SKM-1 treated with dmso at 0.1 percent for 144 hours (cell line): ENCODE measurements around the gene RAMP1.

Experiments
- DNase-seq: peaks from one replicate; lab custom pipeline; 2025; ENCODE audit not compliant: unreplicated experiment; lab: John Stamatoyannopoulos, UW

The RAMP1 gene

GRCh38 chr2:237876532-237876931, 17.1 kb downstream of the RAMP1 start:
- DNase-seq: no peak

GRCh38 chr2:237876951-237877491, 17.6 kb downstream of the RAMP1 start:
- no peak for DNase-seq

- no peak for DNase-seq
Measured at GRCh38 chr2:237877576-237878307, 18.3 kb downstream of the RAMP1 start.

GRCh38 chr2:237878321-237879057, 19.1 kb downstream of the RAMP1 start:
- DNase-seq: no peak

- DNase-seq: no peak
Measured at GRCh38 chr2:237879058-237879430, 19.6 kb downstream of the RAMP1 start.

- DNase-seq: no peak
Measured at GRCh38 chr2:237879991-237880560, 20.7 kb downstream of the RAMP1 start.

GRCh38 chr2:237882510-237883481, 23.4 kb downstream of the RAMP1 start:
- no peak for DNase-seq

- DNase-seq: no peak
Measured at GRCh38 chr2:237883951-237884446, 24.6 kb downstream of the RAMP1 start.

GRCh38 chr2:237884681-237885080, 25.3 kb downstream of the RAMP1 start:
- no peak for DNase-seq

- DNase-seq: no peak
Measured at GRCh38 chr2:237885111-237885930, 25.9 kb downstream of the RAMP1 start.

GRCh38 chr2:237885931-237886684, 26.7 kb downstream of the RAMP1 start:
- DNase-seq: no peak

- DNase-seq: no peak
Measured at GRCh38 chr2:237886685-237887481, 27.5 kb downstream of the RAMP1 start.

- DNase-seq: no peak
Measured at GRCh38 chr2:237888389-237888788, 29.0 kb downstream of the RAMP1 start.

GRCh38 chr2:237889016-237889415, 29.6 kb downstream of the RAMP1 start:
- no peak for DNase-seq

- no peak for DNase-seq
Measured at GRCh38 chr2:237889811-237890210, 30.4 kb downstream of the RAMP1 start.

GRCh38 chr2:237892478-237892877, 33.1 kb downstream of the RAMP1 start:
- no peak for DNase-seq

- no peak for DNase-seq
Measured at GRCh38 chr2:237892984-237893595, 33.7 kb downstream of the RAMP1 start.
